Heart right ventricle (tissue), 16 donors: ENCODE measurements around the gene LRRC17. TPM values are rescaled to one million over a fixed set of nuclear protein-coding genes. Genes with fewer than 3 reads are reported as not detected.

Experiments
- ATAC-seq, 8 donors: fragments of 200-7000 bp; cut with Tn5 transposase; one replicate each; pipeline ENCODE4 v1.9.1; 2020; ENCODE audit warnings: mild to moderate bottlenecking in 8 of 8, moderate library complexity in 8 of 8, moderate number of reproducible peaks in 1 of 8
- DNase-seq, 2 donors: peaks; one replicate each; pipeline ENCODE4 v3.0.0-alpha.2; 2020
- H3K27ac ChIP-seq, 10 donors: fragments of 200-600 bp; sonication (generic) in 2 of 10; one replicate each; pipeline versions ENCODE4 v1.5.0 to v1.8.0; 2020 to 2022; ENCODE audit warnings: mild to moderate bottlenecking in 3 of 10
- H3K27me3 ChIP-seq, 7 donors: fragments of 200-600 bp; one replicate each; pipeline ENCODE4 v1.8.0; 2021 to 2022; ENCODE audit warnings: mild to moderate bottlenecking in 2 of 7
- H3K36me3 ChIP-seq, 9 donors: fragments of 200-600 bp; sonication (generic) in 1 of 9; one replicate each; pipeline versions ENCODE4 v1.5.0 to v1.8.0; 2020 to 2022; ENCODE audit warnings: mild to moderate bottlenecking in 2 of 9
- H3K4me1 ChIP-seq, 9 donors: fragments of 200-600 bp; sonication (generic) in 1 of 9; one replicate each; pipeline versions ENCODE4 v1.5.0 to v1.8.0; 2020 to 2022; ENCODE audit warnings: mild to moderate bottlenecking in 4 of 9
- H3K4me3 ChIP-seq, 10 donors: fragments of 200-600 bp; sonication (generic) in 2 of 10; one replicate each; pipeline versions ENCODE4 v1.5.0 to v1.8.0; 2020 to 2022; ENCODE audit warnings: mild to moderate bottlenecking in 7 of 10, moderate library complexity in 2 of 10
- H3K9me3 ChIP-seq, 11 donors: fragments of 200-600 bp in 10 of 11; sonication (generic) in 2 of 11; one replicate each; pipeline versions ENCODE4 v1.5.0 to v1.8.0; 2013 to 2022; ENCODE audit warnings: mild to moderate bottlenecking in 2 of 11, control low read depth in 1 of 11, moderate library complexity in 1 of 11
- CTCF ChIP-seq, 9 donors: fragments of 200-600 bp; sonication (generic) in 2 of 9; IDR thresholded peaks; one replicate each; pipeline versions ENCODE4 v1.5.0 to v1.8.0; 2021 to 2022; ENCODE audit warnings: antibody characterized with exemption in 9 of 9, mild to moderate bottlenecking in 5 of 9, moderate library complexity in 1 of 9
- WGBS, 2 donors: extraction: QIAGEN DNeasy Blood & Tissue Kit; methylation state at CpG; one replicate each; pipeline ENCODE4 v1.1.7; 2013; ENCODE audit warnings: inconsistent platforms in 1 of 2; 5-methylcytosine and 5-hydroxymethylcytosine counted together
- intact Hi-C, 10 donors: fragments of 100-400 bp; cut with DNase I; formaldehyde crosslinking; loops; one replicate each; pipeline versions ENCODE4 v1.11.1 to v1.14.2; 2022
- polyA plus RNA-seq, 2 donors: library from polyadenylated mRNA; stranded (reverse); fragments of 200-250 nt; gene quantifications; one replicate each; pipeline ENCODE4 v1.2.3, GENCODE V29; 2013
- total RNA-seq, 10 donors: library from RNA; stranded (reverse); fragmentation: NEBNext Ultra II Directional in 3 of 10; extraction: Animal tissue kit (Norgen Biotek cat#: 25700) in 3 of 10; gene quantifications; one replicate each; pipeline versions ENCODE4 v1.2.1 to v1.2.4, GENCODE V29; 2021 to 2023
- donor health status: Arrhythmogenic right ventricular cardiomyopathy.
- donor health status: ischemic (EF 13 %, LVEDD 7.1; RV severe dilation, severe dysfunction).
- donor health status: healthy with polysubstance abuse.
- donor health status: DM: no; HTN: yes; CAD: no.
- donor health status: DM: no; HTN: no; CAD: no.
- donor health status: ischemic (EF 25% LVEDD 6.9; RV normal size, moderate dysfunction).
- donor health status: ischemic (EF 25% LVEDD 5.7; RV mildly dilated, moderate dysfunction).
- donor health status: healthy.
- donor health status: DM: yes; HTN: yes; CAD: no.
- donor health status: Ischemic cardiomyopathy.
- donor health status: ischemic (EF 35%, LVEDD 5.7; RV mildly dilated, moderate dysfunction).
- donor health status: nonischemic (EF 11% LVEDD 7.7; RV severe dilation, severe dysfunction).
- donor health status: DM: yes; HTN: yes; CAD: no.
- donor health status: PGD.
- donor health status: ischemic (EF 29% LVEDD 5.4; RV normal size, mild dysfunction).
- donor health status: nonischemic (EF 23%, LVEDD 6.1; RV moderate dilation, normal function).

LRRC17 gene
- total and polyA plus RNA-seq, 12 donors, result 0.12 to 9.5 (median 2.6) TPM

GRCh38 chr7:102934701-102935100, 21.9 kb downstream of the LRRC17 start:
- ATAC-seq (no peak), DNase-seq (no peak)
- H3K27ac ChIP-seq, result peak overlapping the region in 8 of 10 donors; percentile 36 to 81 (median 69)
- H3K27me3 ChIP-seq, result no peaks in the 10 kb centered on the region
- 60 to 72% methylated on average over 3 of the region's 3 CpGs for WGBS, 2 donors
- TF ChIP-seq CTCF (IDR thresholded peaks at IDR 0.05), result no peak
- H3K4me3 ChIP-seq, result peak overlapping the region in 6 of 10 donors; percentile 2 to 21 (median 11)
- peaks cover 3 to 70% (median 49%) of the 10 kb centered on the region in 9 donors for H3K4me1 ChIP-seq
- intact Hi-C loops, result no loop called here
- no peaks in the 10 kb centered on the region for H3K36me3 ChIP-seq
- no peaks in the 10 kb centered on the region for H3K9me3 ChIP-seq

- Histone ChIP-seq H3K4me3 (peak overlapping the region in 5 of 10 donors; percentile 8 to 21 (median 14)), H3K27ac (peak overlapping the region in 5 of 10 donors; percentile 36 to 81 (median 69)), H3K9me3 (no peaks in the 10 kb centered on the region), H3K4me1 (peaks cover 3 to 70% (median 49%) of the 10 kb centered on the region in 9 donors), H3K36me3 (no peaks in the 10 kb centered on the region), H3K27me3 (no peaks in the 10 kb centered on the region)
- WGBS, 2 donors, result 52 to 56% methylated on average over 6 of the region's 6 CpGs
- intact Hi-C loops, result no loop called here
- DNase-seq (no peak), ATAC-seq (no peak)
- TF ChIP-seq CTCF (IDR thresholded peaks at IDR 0.05), result no peak
Measured at GRCh38 chr7:102935450-102936115, 22.8 kb downstream of the LRRC17 start.

- Histone ChIP-seq H3K4me3 (no peak overlapping the region), H3K4me1 (peaks cover 3 to 76% (median 51%) of the 10 kb centered on the region in 9 donors), H3K27me3 (no peaks in the 10 kb centered on the region), H3K27ac (peak overlapping the region in 8 of 10 donors; percentile 43 to 84 (median 60)), H3K9me3 (no peaks in the 10 kb centered on the region), H3K36me3 (no peaks in the 10 kb centered on the region)
- ATAC-seq (peak in 3 of 8 donors; percentile 13 to 59 (median 56)), DNase-seq (no peak)
- WGBS, 2 donors, result 55 to 67% methylated on average over 1 of the region's 1 CpG
- no peak for TF ChIP-seq CTCF (IDR thresholded peaks at IDR 0.05)
- intact Hi-C loops, result no loop called here
Measured at GRCh38 chr7:102938679-102939078, 25.9 kb downstream of the LRRC17 start.

- no peak overlapping the region for H3K4me3 ChIP-seq
- H3K36me3 ChIP-seq, result peaks cover 0 to 12% (median 0%) of the 10 kb centered on the region in 9 donors
- DNase-seq (no peak), ATAC-seq (peak in 2 of 8 donors; percentile 4 to 53)
- H3K4me1 ChIP-seq, result peaks cover 3 to 46% (median 23%) of the 10 kb centered on the region in 9 donors
- peak overlapping the region in 3 of 10 donors; percentile 2 to 32 (median 21) for H3K27ac ChIP-seq
- intact Hi-C loops, result loop anchor here in 1 of 10 donors (5.0 kb wide), 1 partner anchor 50 kb away; no protein-coding TSS in a partner anchor
- WGBS, 2 donors, result 62% methylated on average over 4 of the region's 4 CpGs
- no peaks in the 10 kb centered on the region for H3K27me3 ChIP-seq
- H3K9me3 ChIP-seq, result no peaks in the 10 kb centered on the region
- no peak for TF ChIP-seq CTCF (IDR thresholded peaks at IDR 0.05)
Measured at GRCh38 chr7:102942181-102942866, 29.5 kb downstream of the LRRC17 start.
